Stomach (tissue), 9 donors: Measurements from ENCODE around the gene ENTPD8. TPM values are rescaled to one million over a fixed set of nuclear protein-coding genes. Genes with fewer than 3 reads are reported as not detected.

Experiments used
- DNase-seq, 2 donors: peaks; one replicate each; pipeline versions ENCODE4 v3.0.0 to v3.0.0-alpha.2; 2013 to 2019
- H3K27ac ChIP-seq, 5 donors: fragments of 200-600 bp in 4 of 5; sonication (generic) in 4 of 5; one replicate each; pipeline ENCODE4 v1.5.1; 2013 to 2019; ENCODE audit warnings: mild to moderate bottlenecking in 1 of 5, moderate library complexity in 1 of 5
- H3K27me3 ChIP-seq, 3 donors: fragments of 200-600 bp; sonication (generic); one replicate each; pipeline ENCODE4 v1.5.1; 2017 to 2019; ENCODE audit warnings: mixed run types in 1 of 3
- H3K36me3 ChIP-seq, 4 donors: fragments of 200-600 bp; sonication (generic); 1 replicate in 3 of 4; 2 replicates in 1 of 4; pipeline ENCODE4 v1.5.1; 2016 to 2019
- H3K4me1 ChIP-seq, 4 donors: fragments of 200-600 bp; sonication (generic); one replicate each; pipeline ENCODE4 v1.5.1; 2016 to 2019
- H3K4me3 ChIP-seq, 4 donors: fragments of 200-600 bp; sonication (generic) in 3 of 4; one replicate each; pipeline ENCODE4 v1.5.1; 2016 to 2019; ENCODE audit warnings: mild to moderate bottlenecking in 1 of 4
- H3K9me3 ChIP-seq, 4 donors: fragments of 200-600 bp; sonication (generic); one replicate each; pipeline ENCODE4 v1.5.1; 2016 to 2019
- EP300 ChIP-seq: sonication (generic); formaldehyde crosslinking; IDR thresholded peaks from one replicate; pipeline ENCODE4 v1.6.1; 2017; ENCODE audit warnings: antibody characterized with exemption
- POLR2A ChIP-seq, 4 donors: fragments of 450-650 bp; IDR thresholded peaks; one replicate each; pipeline ENCODE4 v1.6.1; 2016; ENCODE audit warnings: antibody characterized with exemption in 4 of 4, control low read depth in 2 of 4, mild to moderate bottlenecking in 1 of 4, moderate library complexity in 1 of 4
- POLR2AphosphoS5 ChIP-seq, 3 donors: sonication (generic); formaldehyde crosslinking; IDR thresholded peaks; one replicate each; pipeline ENCODE4 v1.6.1; 2016; ENCODE audit warnings: antibody characterized with exemption in 3 of 3
- WGBS, 5 donors: extraction: QIAGEN DNeasy Blood & Tissue Kit in 3 of 5; methylation state at CpG; one replicate each; pipeline versions ENCODE4 v1.1.5 to v1.1.7; 2013 to 2018; 5-methylcytosine and 5-hydroxymethylcytosine counted together
- intact Hi-C: fragments of 100-400 bp; cut with DNase I; formaldehyde crosslinking; loops from one replicate; pipeline ENCODE4 v1.15.1; 2023; ENCODE audit warnings: low total_unique reads
- polyA plus RNA-seq, 3 donors: library from polyadenylated mRNA; stranded (reverse); fragments of 200-250 nt; gene quantifications; one replicate each; pipeline ENCODE4 v1.2.3, GENCODE V29; 2013
- total RNA-seq, 5 donors: library from RNA; depleted of rRNA; stranded (reverse); fragments of >200 nt; gene quantifications; one replicate each; pipeline versions ENCODE4 v1.1.0 to v1.2.3, GENCODE V29; 2014 to 2016
- TF ChIP-seq, protein P1 (sequence below), 7 experiments: fragments of 450-650 bp in 4 of 7; fragments of 200-600 bp in 3 of 7; sonication (generic) in 3 of 7; IDR thresholded peaks; one replicate each; pipeline ENCODE4 v1.5.1; 2016 to 2019; ENCODE audit warnings: antibody characterized with exemption in 7 of 7, control low read depth in 2 of 7, mild to moderate bottlenecking in 1 of 7
- donor health status: healthy with polysubstance abuse.
- donor health status: Bipolar disorder and iron deficiency.
- donor health status: healthy.

The ENTPD8 gene
- total and polyA plus RNA-seq, 8 donors, result 0.89 to 37.9 (median 6.8) TPM

DNA sequence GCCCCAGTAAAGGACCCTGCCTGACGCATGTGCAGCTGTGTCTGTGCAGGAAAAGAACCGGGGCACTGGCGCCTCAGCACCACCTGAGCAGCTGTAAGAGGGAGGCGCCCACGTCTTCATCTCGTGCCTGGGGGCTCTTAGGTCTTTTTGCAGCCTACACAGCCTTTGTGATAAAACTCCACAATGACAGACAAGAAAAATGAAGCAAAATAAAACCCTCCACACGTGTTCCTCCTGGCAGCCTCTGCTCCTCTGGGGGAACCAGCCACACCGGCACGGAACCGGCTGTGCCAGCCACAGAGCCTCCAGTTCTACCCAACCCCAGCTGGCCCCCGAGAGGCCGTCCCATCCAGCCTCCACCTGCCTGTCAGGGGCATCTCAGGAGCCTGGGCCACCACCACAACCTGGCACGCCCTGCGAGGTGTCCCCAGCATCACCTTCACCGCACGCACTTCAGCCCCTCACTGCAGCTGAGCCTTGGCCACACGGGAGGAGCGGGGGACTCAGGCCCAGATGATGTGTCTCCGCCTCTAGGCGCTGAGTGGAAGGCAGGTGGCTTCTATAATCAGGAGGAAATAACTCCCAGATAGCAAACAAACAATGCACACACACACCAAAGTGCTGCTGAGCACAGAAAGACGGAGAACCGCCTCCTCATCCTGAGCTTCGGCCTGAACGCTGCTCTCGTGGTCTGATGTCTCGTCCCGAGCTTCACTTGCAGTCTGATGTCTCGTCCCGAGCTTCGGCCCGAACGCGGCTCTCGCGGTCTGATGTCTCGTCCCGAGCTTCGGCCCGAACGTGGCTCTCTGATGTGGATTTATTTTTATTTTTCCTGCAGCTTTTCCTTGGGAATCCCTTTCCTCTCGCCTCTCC, 46.5 kb upstream of the ENTPD8 start:
- intact Hi-C loops, result no loop called here
- H3K27me3 ChIP-seq, result no peaks in the 10 kb centered on the region
- peak in 1 of 2 donors; percentile 47 for DNase-seq
- no peak overlapping the region for H3K27ac ChIP-seq
- H3K9me3 ChIP-seq, result no peaks in the 10 kb centered on the region
- 71 to 76% (median 74%) methylated on average over 33 to 41 of the region's 41 CpGs for WGBS, 5 donors
- TF ChIP-seq POLR2A (IDR thresholded peaks at IDR 0.05) (no peak), POLR2AphosphoS5 (IDR thresholded peaks at IDR 0.05) (no peak), EP300 (no peak)
- TF ChIP-seq, protein P1, sequence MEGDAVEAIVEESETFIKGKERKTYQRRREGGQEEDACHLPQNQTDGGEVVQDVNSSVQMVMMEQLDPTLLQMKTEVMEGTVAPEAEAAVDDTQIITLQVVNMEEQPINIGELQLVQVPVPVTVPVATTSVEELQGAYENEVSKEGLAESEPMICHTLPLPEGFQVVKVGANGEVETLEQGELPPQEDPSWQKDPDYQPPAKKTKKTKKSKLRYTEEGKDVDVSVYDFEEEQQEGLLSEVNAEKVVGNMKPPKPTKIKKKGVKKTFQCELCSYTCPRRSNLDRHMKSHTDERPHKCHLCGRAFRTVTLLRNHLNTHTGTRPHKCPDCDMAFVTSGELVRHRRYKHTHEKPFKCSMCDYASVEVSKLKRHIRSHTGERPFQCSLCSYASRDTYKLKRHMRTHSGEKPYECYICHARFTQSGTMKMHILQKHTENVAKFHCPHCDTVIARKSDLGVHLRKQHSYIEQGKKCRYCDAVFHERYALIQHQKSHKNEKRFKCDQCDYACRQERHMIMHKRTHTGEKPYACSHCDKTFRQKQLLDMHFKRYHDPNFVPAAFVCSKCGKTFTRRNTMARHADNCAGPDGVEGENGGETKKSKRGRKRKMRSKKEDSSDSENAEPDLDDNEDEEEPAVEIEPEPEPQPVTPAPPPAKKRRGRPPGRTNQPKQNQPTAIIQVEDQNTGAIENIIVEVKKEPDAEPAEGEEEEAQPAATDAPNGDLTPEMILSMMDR (IDR thresholded peaks at IDR 0.05), result no peak
- peaks cover 0 to 34% (median 20%) of the 10 kb centered on the region in 4 donors for H3K36me3 ChIP-seq
- H3K4me3 ChIP-seq, result no peak overlapping the region
- H3K4me1 ChIP-seq, result peaks cover 0 to under 1% (median under 1%) of the 10 kb centered on the region in 4 donors

DNA sequence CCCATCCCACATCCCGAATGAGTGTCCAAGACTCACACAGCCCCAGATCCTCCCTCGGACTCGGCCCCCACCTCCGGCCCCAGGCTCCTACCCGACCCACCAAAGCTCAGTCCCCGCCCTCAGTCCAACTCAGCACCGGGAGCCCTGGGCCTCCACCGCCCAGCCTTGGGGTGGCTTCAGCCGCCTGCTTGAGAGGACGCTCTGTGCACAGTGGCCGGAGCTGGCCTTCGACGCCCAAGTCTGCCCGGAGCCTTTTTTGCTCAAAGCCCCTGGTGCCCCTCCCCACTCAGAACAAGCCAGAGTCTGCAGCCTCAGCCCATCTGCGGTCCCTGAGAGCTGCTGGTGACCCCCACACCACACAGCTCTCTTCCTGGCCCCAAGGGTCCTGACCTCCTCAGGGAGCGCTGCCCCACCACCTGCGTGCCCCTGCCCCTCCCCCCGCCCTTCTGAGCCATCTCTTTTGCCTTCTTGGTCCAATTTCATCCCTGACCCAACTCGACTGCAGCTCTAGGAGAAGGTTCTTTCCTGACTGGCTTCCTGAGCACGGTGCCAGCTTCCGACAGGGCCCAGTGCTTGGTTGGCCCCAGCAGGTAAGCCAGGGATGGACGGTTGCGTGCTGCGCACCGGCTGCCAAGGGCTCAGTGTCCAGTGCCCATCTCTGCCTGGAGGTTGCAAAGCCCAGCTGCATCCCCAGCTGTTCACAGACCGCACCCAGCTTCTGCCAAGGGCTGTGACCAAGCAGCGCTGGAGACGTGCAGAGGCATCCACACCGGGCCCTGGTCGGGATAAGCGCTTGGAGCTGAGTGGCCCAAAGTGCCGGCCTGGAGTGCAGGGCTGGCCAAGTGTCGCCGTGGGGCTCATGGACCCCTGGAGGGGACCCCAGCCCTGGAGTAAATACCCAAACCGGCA, 45.6 kb upstream of the ENTPD8 start:
- Histone ChIP-seq H3K9me3 (no peaks in the 10 kb centered on the region), H3K4me1 (peaks cover 0 to 9% (median 9%) of the 10 kb centered on the region in 4 donors), H3K36me3 (peaks cover 0 to 32% (median 19%) of the 10 kb centered on the region in 4 donors), H3K4me3 (no peak overlapping the region), H3K27me3 (no peaks in the 10 kb centered on the region), H3K27ac (no peak overlapping the region)
- WGBS, 5 donors, result 83 to 91% (median 89%) methylated on average over 16 to 35 of the region's 35 CpGs
- intact Hi-C loops, result no loop called here
- TF ChIP-seq POLR2AphosphoS5 (IDR thresholded peaks at IDR 0.05), result no peak
- TF ChIP-seq, protein P1 (IDR thresholded peaks at IDR 0.05), result no peak
- no peak for DNase-seq

DNA sequence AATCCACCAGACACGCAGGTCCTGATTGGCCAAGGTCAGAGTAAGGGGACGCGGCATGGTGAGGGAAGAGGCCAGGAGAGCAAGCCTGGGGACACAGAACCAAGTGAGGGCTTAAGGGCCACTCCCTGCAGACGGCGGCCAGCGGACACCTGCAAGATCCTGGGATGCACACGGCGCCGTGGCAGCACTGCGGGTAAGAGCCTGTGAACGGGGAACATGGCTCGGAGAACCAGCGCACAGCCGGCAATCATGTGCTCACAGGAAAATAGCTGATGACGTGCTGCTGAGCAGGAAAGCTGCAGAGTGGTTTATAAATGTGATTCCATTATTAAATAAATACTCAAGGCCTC, 45.0 kb upstream of the ENTPD8 start:
- H3K27ac ChIP-seq, result no peak overlapping the region
- no peak overlapping the region for H3K4me3 ChIP-seq
- TF ChIP-seq POLR2A (IDR thresholded peaks at IDR 0.05) (no peak), EP300 (no peak), POLR2AphosphoS5 (IDR thresholded peaks at IDR 0.05) (no peak)
- TF ChIP-seq, protein P1 (IDR thresholded peaks at IDR 0.05), result no peak
- H3K36me3 ChIP-seq, result peaks cover 0 to 25% (median 14%) of the 10 kb centered on the region in 4 donors
- WGBS, 5 donors, result 78 to 93% (median 90%) methylated on average over 15 of the region's 15 CpGs
- DNase-seq, result no peak
- no peaks in the 10 kb centered on the region for H3K27me3 ChIP-seq
- intact Hi-C loops, result no loop called here
- no peaks in the 10 kb centered on the region for H3K9me3 ChIP-seq
- H3K4me1 ChIP-seq, result peaks cover 0 to 12% (median 10%) of the 10 kb centered on the region in 4 donors

DNA sequence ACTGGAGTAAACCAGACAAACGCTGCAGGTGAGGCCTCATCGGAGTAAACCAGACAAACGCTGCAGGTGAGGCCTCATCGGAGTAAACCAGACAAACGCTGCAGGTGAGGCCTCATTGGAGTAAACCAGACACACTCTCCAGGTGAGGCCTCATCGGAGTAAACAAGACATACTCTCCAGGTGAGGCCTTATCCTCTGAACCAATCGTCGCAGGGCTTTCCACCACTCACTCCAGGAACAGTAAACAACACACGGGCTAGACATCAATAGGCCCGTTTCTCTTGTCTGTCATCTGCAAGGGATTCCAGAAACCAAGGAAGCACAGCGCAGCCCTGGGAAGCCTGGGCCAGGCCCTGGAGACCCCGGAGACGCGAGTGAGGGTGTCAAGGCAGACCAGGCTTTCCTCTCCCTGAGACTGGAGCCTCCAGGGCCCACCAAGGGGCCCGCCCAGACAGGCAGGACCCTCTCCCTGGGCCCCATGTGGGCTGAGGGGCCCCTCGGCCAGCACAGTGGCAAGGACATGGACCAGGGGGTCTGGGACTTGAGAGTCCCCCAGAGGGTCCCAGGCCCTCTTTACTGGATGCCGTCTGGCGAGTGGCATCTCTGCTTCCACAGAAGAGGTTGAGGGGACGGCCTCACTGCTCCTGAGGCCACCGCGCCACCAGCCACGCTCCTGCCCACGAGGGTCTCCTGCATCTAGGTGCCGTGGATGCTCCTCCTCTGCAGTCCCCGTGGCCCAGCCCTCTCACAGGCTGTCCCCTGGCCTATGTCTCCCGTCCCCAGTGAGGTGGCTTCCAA, 44.4 kb upstream of the ENTPD8 start:
- no peak for DNase-seq
- no peak for TF ChIP-seq POLR2A (IDR thresholded peaks at IDR 0.05)
- no peak for TF ChIP-seq POLR2AphosphoS5 (IDR thresholded peaks at IDR 0.05)
- no peak for TF ChIP-seq EP300
- TF ChIP-seq, protein P1 (IDR thresholded peaks at IDR 0.05), result no peak
- Histone ChIP-seq H3K4me3 (no peak overlapping the region), H3K4me1 (peaks cover 0 to 12% (median 10%) of the 10 kb centered on the region in 4 donors), H3K27ac (no peak overlapping the region), H3K9me3 (no peaks in the 10 kb centered on the region), H3K27me3 (no peaks in the 10 kb centered on the region), H3K36me3 (peaks cover 0 to 25% (median 17%) of the 10 kb centered on the region in 4 donors)
- intact Hi-C loops, result no loop called here
- 83 to 85% (median 84%) methylated on average over 16 to 26 of the region's 26 CpGs for WGBS, 5 donors
